Transverse colon (tissue), 4 donors: ENCODE results near the gene PMP22.
"Not testable (repeated sequence)": the region's sequence is repeated elsewhere in the genome, so short reads cannot be mapped to it uniquely, and the experiment has no call there.

Source experiments
- EP300 ChIP-seq: sonication (generic); formaldehyde crosslinking; IDR thresholded peaks from one replicate; pipeline ENCODE4 v1.6.1; 2017; ENCODE audit warnings: antibody characterized with exemption, low read depth
- POLR2A ChIP-seq: fragments of 450-650 bp; IDR thresholded peaks from one replicate; pipeline ENCODE4 v1.6.1; 2016; ENCODE audit warnings: antibody characterized with exemption, mild to moderate bottlenecking, moderate library complexity
- POLR2AphosphoS5 ChIP-seq, 3 donors: sonication (generic); formaldehyde crosslinking; IDR thresholded peaks; one replicate each; pipeline ENCODE4 v1.6.1; 2016; ENCODE audit warnings: antibody characterized with exemption in 3 of 3
- TF ChIP-seq, protein P1 (sequence below), 5 experiments: fragments of 200-600 bp in 3 of 5; fragments of 450-650 bp in 2 of 5; sonication (generic) in 3 of 5; IDR thresholded peaks; 1 replicate in 2 of 5; 2 replicates in 3 of 5; pipeline ENCODE4 v1.5.1; 2016 to 2017; ENCODE audit warnings: antibody characterized with exemption in 5 of 5, inconsistent platforms in 3 of 5, mild to moderate bottlenecking in 2 of 5, moderate library complexity in 1 of 5

DNA sequence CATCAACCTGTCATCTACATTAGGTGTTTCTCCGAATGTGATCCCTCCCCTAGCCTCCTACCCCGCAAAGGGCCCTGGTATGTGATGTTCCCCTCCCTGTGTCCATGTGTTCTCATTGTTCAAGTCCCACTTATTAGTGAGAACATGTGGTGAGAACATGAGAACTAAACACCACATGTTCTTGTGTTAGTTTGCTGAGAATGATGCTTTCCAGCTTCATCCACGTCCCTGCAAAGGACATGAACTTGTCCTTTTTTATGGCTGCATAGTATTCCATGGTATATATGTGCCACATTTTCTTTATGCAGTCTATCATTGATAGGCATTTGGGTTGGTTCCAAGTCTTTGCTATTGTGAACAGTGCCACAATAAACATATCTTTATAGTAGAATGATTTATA, 43.3 kb downstream of the PMP22 start:
- TF ChIP-seq, protein P1, sequence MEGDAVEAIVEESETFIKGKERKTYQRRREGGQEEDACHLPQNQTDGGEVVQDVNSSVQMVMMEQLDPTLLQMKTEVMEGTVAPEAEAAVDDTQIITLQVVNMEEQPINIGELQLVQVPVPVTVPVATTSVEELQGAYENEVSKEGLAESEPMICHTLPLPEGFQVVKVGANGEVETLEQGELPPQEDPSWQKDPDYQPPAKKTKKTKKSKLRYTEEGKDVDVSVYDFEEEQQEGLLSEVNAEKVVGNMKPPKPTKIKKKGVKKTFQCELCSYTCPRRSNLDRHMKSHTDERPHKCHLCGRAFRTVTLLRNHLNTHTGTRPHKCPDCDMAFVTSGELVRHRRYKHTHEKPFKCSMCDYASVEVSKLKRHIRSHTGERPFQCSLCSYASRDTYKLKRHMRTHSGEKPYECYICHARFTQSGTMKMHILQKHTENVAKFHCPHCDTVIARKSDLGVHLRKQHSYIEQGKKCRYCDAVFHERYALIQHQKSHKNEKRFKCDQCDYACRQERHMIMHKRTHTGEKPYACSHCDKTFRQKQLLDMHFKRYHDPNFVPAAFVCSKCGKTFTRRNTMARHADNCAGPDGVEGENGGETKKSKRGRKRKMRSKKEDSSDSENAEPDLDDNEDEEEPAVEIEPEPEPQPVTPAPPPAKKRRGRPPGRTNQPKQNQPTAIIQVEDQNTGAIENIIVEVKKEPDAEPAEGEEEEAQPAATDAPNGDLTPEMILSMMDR (IDR thresholded peaks at IDR 0.05) = not testable (repeated sequence)
- not testable (repeated sequence) for TF ChIP-seq POLR2A; POLR2AphosphoS5 (IDR thresholded peaks at IDR 0.05); EP300
